Ovary (tissue), 3 donors: Measurements from ENCODE around the gene PACSIN2.

Source experiments
- CTCF ChIP-seq, 3 donors: fragments of 450-650 bp in 2 of 3; fragments of 200-600 bp in 1 of 3; IDR thresholded peaks; one replicate each; pipeline versions ENCODE4 v1.5.1 to v1.8.0; 2016 to 2022; ENCODE audit warnings: antibody characterized with exemption in 3 of 3, mild to moderate bottlenecking in 1 of 3
- POLR2A ChIP-seq: fragments of 450-650 bp; IDR thresholded peaks from one replicate; pipeline ENCODE4 v1.6.1; 2017; ENCODE audit warnings: antibody characterized with exemption, mild to moderate bottlenecking, moderate library complexity
- donor health status: DM: no; HTN: no; CAD: no.

- no peak for TF ChIP-seq CTCF (IDR thresholded peaks at IDR 0.05)
- TF ChIP-seq POLR2A: no peak
These were observed 35.3 kb downstream of the PACSIN2 start for GRCh38 chr22:42979606-42980005.
